IMR-90 (cell line): ENCODE results near the gene SPTB. TPM values are rescaled to one million over a fixed set of nuclear protein-coding genes. Genes with fewer than 3 reads are reported as not detected.

Source experiments
- ATAC-seq: fragments of 200-7000 bp; cut with Tn5 transposase; 2 replicates; pipeline ENCODE4 v1.9.1; 2020; ENCODE audit warnings: low read depth, mild to moderate bottlenecking, moderate library complexity
- BruUV-seq: library from RNA; stranded (reverse); fragments of 400-500 nt; replicated peaks from 2 replicates; lab custom pipeline; 2021; lab: Mats Ljungman, UMichigan
- CTCF ChIA-PET: fragments of 300-600 bp; formaldehyde crosslinking; extraction: SDS; loops from one replicate; lab custom pipeline; 2021; ENCODE audit warnings: antibody characterized with exemption; lab: Yijun Ruan, JAX
- POLR2A ChIA-PET: fragments of 300-600 bp; sonication (Branson Sonifier 250); formaldehyde crosslinking; loops from one replicate; lab custom pipeline; 2022; ENCODE audit warnings: antibody characterized with exemption; ENCODE audit not compliant: unreplicated experiment; lab: Charles Lee
- DNase-seq: peaks from one replicate; pipeline ENCODE4 v3.0.0; 2013
- H2AFZ ChIP-seq: replicated peaks from 2 replicates; pipeline ENCODE3; 2013; ENCODE audit warnings: low read length, mild to moderate bottlenecking; ENCODE audit not compliant: poor library complexity
- H2AK5ac ChIP-seq: 2 replicates; pipeline ENCODE4 v1.6.1; 2013; ENCODE audit warnings: low read depth, low read length, inconsistent platforms
- H2AK9ac ChIP-seq: replicated peaks from 2 replicates; pipeline ENCODE3; 2013; ENCODE audit warnings: mild to moderate bottlenecking, low read depth, low read length, moderate library complexity; ENCODE audit not compliant: poor library complexity
- H2BK120ac ChIP-seq: 2 replicates; pipeline ENCODE4 v1.6.1; 2013; ENCODE audit warnings: low read depth, low read length, inconsistent platforms
- H2BK15ac ChIP-seq: 3 replicates; pipeline ENCODE4 v1.6.1; 2013; ENCODE audit warnings: low read depth, low read length, inconsistent platforms
- H2BK20ac ChIP-seq: 2 replicates; pipeline ENCODE4 v1.6.1; 2013; ENCODE audit warnings: low read depth, mild to moderate bottlenecking, inconsistent platforms, low read length, moderate library complexity
- H2BK5ac ChIP-seq: 2 replicates; pipeline ENCODE4 v1.6.1; 2013; ENCODE audit warnings: mild to moderate bottlenecking, low read depth, low read length, inconsistent platforms; ENCODE audit not compliant: poor library complexity, severe bottlenecking
- H3K14ac ChIP-seq: replicated peaks from 2 replicates; pipeline ENCODE4 v1.6.1; 2013; ENCODE audit warnings: low read depth, low read length, inconsistent platforms
- H3K18ac ChIP-seq: 2 replicates; pipeline ENCODE4 v1.6.1; 2013; ENCODE audit warnings: low read depth, low read length, control low read depth
- H3K23ac ChIP-seq: 2 replicates; pipeline ENCODE4 v1.6.1; 2013; ENCODE audit warnings: low read depth, low read length, inconsistent platforms
- H3K27ac ChIP-seq: 2 replicates; pipeline ENCODE4 v1.5.1; 2013; ENCODE audit warnings: mild to moderate bottlenecking, control low read depth, low read length; ENCODE audit not compliant: insufficient read depth
- H3K27me3 ChIP-seq: 2 replicates; pipeline ENCODE4 v1.6.1; 2013; ENCODE audit warnings: low read length; ENCODE audit not compliant: control insufficient read depth, insufficient read depth
- H3K36me3 ChIP-seq: 2 replicates; pipeline ENCODE4 v1.6.1; 2013; ENCODE audit warnings: low read length, mixed read lengths; ENCODE audit not compliant: control insufficient read depth, insufficient read depth
- H3K4ac ChIP-seq: 2 replicates; pipeline ENCODE4 v1.6.1; 2013; ENCODE audit warnings: low read depth, low read length, inconsistent platforms
- H3K4me1 ChIP-seq: 2 replicates; pipeline ENCODE4 v1.6.1; 2013; ENCODE audit warnings: low read length, mixed read lengths; ENCODE audit not compliant: control insufficient read depth, insufficient read depth
- H3K4me2 ChIP-seq: 2 replicates; pipeline ENCODE4 v1.6.1; 2013; ENCODE audit warnings: low read depth, mild to moderate bottlenecking, control low read depth, low read length, moderate library complexity
- H3K4me3 ChIP-seq: 2 replicates; pipeline ENCODE4 v1.5.1; 2013; ENCODE audit warnings: low read depth, mild to moderate bottlenecking, control low read depth, low read length, moderate library complexity; ENCODE audit not compliant: insufficient read depth
- H3K56ac ChIP-seq: 2 replicates; pipeline ENCODE4 v1.6.1; 2013; ENCODE audit warnings: low read length, inconsistent platforms; ENCODE audit not compliant: insufficient read depth; ENCODE audit errors: extremely low read depth
- H3K79me1 ChIP-seq, 2 experiments: 2 replicates each; pipeline ENCODE4 v1.6.1; 2013; ENCODE audit warnings: low read length in 2 of 2, inconsistent platforms in 1 of 2, low read depth in 1 of 2
- H3K9ac ChIP-seq: 2 replicates; pipeline ENCODE4 v1.6.1; 2013; ENCODE audit warnings: low read depth, low read length, control low read depth
- H3K9me1 ChIP-seq: 2 replicates; pipeline ENCODE4 v1.6.1; 2013; ENCODE audit warnings: low read length, inconsistent platforms; ENCODE audit not compliant: insufficient read depth
- H3K9me3 ChIP-seq: 2 replicates; pipeline ENCODE4 v1.6.1; 2013; ENCODE audit warnings: low read length; ENCODE audit not compliant: control insufficient read depth, insufficient read depth
- H4K20me1 ChIP-seq: 2 replicates; pipeline ENCODE4 v1.6.1; 2013; ENCODE audit warnings: low read length, inconsistent platforms; ENCODE audit not compliant: insufficient read depth
- H4K5ac ChIP-seq: 2 replicates; pipeline ENCODE4 v1.6.1; 2013; ENCODE audit warnings: mild to moderate bottlenecking, low read depth, low read length, control low read depth
- H4K8ac ChIP-seq, 2 experiments: 2 replicates each; pipeline ENCODE4 v1.6.1; 2013; ENCODE audit warnings: low read depth in 2 of 2, low read length in 2 of 2, control low read depth in 1 of 2, inconsistent platforms in 1 of 2
- H4K91ac ChIP-seq: 2 replicates; pipeline ENCODE4 v1.6.1; 2013; ENCODE audit warnings: low read depth, low read length, inconsistent platforms; ENCODE audit not compliant: insufficient read depth
- FOS ChIP-seq: fragments of 150-350 bp; IDR thresholded peaks from 2 replicates; pipeline ENCODE4 v1.6.1; 2016; ENCODE audit warnings: low read depth, low read length
- POLR2A ChIP-seq: IDR thresholded peaks from 2 replicates; pipeline ENCODE4 v1.6.1; 2012; ENCODE audit warnings: mild to moderate bottlenecking, low read depth, low read length
- WGBS, 2 experiments: methylation state at CpG; one replicate each; pipeline versions ENCODE4 v1.1.5 to v1.1.7; 2013; ENCODE audit warnings: missing lambda C conversion rate in 2 of 2; ENCODE audit not compliant: insufficient read length in 1 of 2; ENCODE audit errors: extremely low coverage in 2 of 2; 5-methylcytosine and 5-hydroxymethylcytosine counted together
- dilution Hi-C: fragments of 300-500 bp; cut with HindIII; formaldehyde crosslinking; loops from one replicate; pipeline ENCODE4 v1.14.3; 2018; ENCODE audit warnings: low sequenced_read_pairs; ENCODE audit not compliant: unreplicated experiment
- in situ Hi-C: fragments of 300-500 bp; cut with MboI; formaldehyde crosslinking; loops from 3 replicates; pipeline ENCODE4 v1.14.3; 2019; ENCODE audit warnings: low sequenced_read_pairs, inconsistent platforms, mixed read lengths
- intact Hi-C: fragments of 100-400 bp; cut with micrococcal nuclease; formaldehyde crosslinking; loops from 2 replicates; pipeline ENCODE4 v1.10.0; 2022
- polyA plus RNA-seq, 3 experiments: library from polyadenylated mRNA; depleted of rRNA; stranded (reverse); fragments of >200 nt; gene quantifications; 2 replicates each; pipeline ENCODE4 v1.2.3, GENCODE V29; 2012; ENCODE audit warnings: low replicate concordance in 1 of 3
- total RNA-seq: library from RNA; depleted of rRNA; stranded (reverse); fragments of >200 nt; gene quantifications from 2 replicates; pipeline ENCODE4 v1.2.3, GENCODE V29; 2012

The SPTB gene
- total and polyA plus RNA-seq, 2 of the 4 experiments (the other 2 are of a cell fraction) = under 0.01 to 0.07 TPM

GRCh38 chr14:64733899-64734298, 145.8 kb downstream of the SPTB start:
- DNase-seq = no peak
- TF ChIP-seq POLR2A (no peak), FOS (no peak)
- Histone ChIP-seq H3K56ac (no peak overlapping the region), H3K36me3 (peaks cover 21% of the 10 kb centered on the region), H3K9me3 (no peaks in the 10 kb centered on the region), H3K27ac (no peak overlapping the region), H2BK5ac (no peak overlapping the region), H3K4ac (no peak overlapping the region), H3K4me1 (no peaks in the 10 kb centered on the region), H2BK120ac (no peak overlapping the region), H4K91ac (no peak overlapping the region), H3K4me3 (no peak overlapping the region), H2AK5ac (no peak overlapping the region), H3K79me1 (no peaks in the 10 kb centered on the region), H2BK15ac (no peak overlapping the region), H2AFZ (no peak overlapping the region), H3K4me2 (no peak overlapping the region), H3K27me3 (no peaks in the 10 kb centered on the region), H4K5ac (no peak overlapping the region), H3K14ac (no peak overlapping the region), H4K20me1 (no peaks in the 10 kb centered on the region), H4K8ac (no peak overlapping the region), H2AK9ac (no peak overlapping the region), H3K18ac (no peak overlapping the region), H3K23ac (no peak overlapping the region), H2BK20ac (no peak overlapping the region), H3K9me1 (peaks cover 2% of the 10 kb centered on the region; the same call in 1 of the 2 replicates), H3K9ac (no peak overlapping the region)
- dilution Hi-C loops = no loop called here
- WGBS, 2 experiments = no CpG with 5 or more reads among the region's 1 CpG
- no peak for ATAC-seq
- BruUV-seq = no TSS peak
- intact Hi-C loops = no loop called here
- CTCF ChIA-PET = no interaction called here
- in situ Hi-C loops = no loop called here
- POLR2A ChIA-PET = no interaction called here
